H1 (cell line): ENCODE results near the gene METAP1D. TPM values are rescaled to one million over a fixed set of nuclear protein-coding genes. Genes with fewer than 3 reads are reported as not detected.
"Not testable (repeated sequence)": the region's sequence is repeated elsewhere in the genome, so short reads cannot be mapped to it uniquely, and the experiment has no call there.

Experiments used
- CTCF ChIA-PET: fragments of 300-600 bp; sonication (Branson Sonifier 250); formaldehyde crosslinking; loops from one replicate; lab custom pipeline; 2021; ENCODE audit not compliant: partially characterized antibody; lab: Charles Lee
- POLR2A ChIA-PET: fragments of 300-600 bp; sonication (Branson Sonifier 250); formaldehyde crosslinking; loops from one replicate; lab custom pipeline; 2021; ENCODE audit warnings: inconsistent platforms; ENCODE audit not compliant: partially characterized antibody; lab: Charles Lee
- DNase-seq, 2 experiments: peaks; one replicate each; pipeline versions ENCODE4 v3.0.0 to v3.0.0-alpha.2; 2010 to 2022; ENCODE audit warnings: low spot score in 2 of 2, low read depth in 1 of 2, mixed read lengths in 1 of 2
- FAIRE-seq: peaks from 2 replicates; lab custom pipeline; 2011; peaks lifted over from hg19 to GRCh38; lab: Jason Lieb, UNC
- H2AFZ ChIP-seq: 2 replicates; pipeline ENCODE4 v1.8.1; 2012; ENCODE audit warnings: low read length, inconsistent platforms
- H2AK5ac ChIP-seq: 2 replicates; pipeline ENCODE4 v1.6.1; 2013; ENCODE audit warnings: low read depth, low read length
- H2BK120ac ChIP-seq: replicated peaks from 2 replicates; pipeline ENCODE3; 2013; ENCODE audit warnings: low read depth, low read length, inconsistent platforms
- H2BK12ac ChIP-seq: 2 replicates; pipeline ENCODE4 v1.6.1; 2013; ENCODE audit warnings: low read depth, low read length
- H2BK15ac ChIP-seq: 2 replicates; pipeline ENCODE4 v1.6.1; 2013; ENCODE audit warnings: low read length
- H2BK20ac ChIP-seq: 2 replicates; pipeline ENCODE4 v1.6.1; 2013; ENCODE audit warnings: low read length
- H2BK5ac ChIP-seq: 2 replicates; pipeline ENCODE4 v1.6.1; 2013; ENCODE audit warnings: low read depth, low read length
- H3K14ac ChIP-seq: 2 replicates; pipeline ENCODE4 v1.6.1; 2013; ENCODE audit warnings: inconsistent platforms; ENCODE audit not compliant: insufficient read length
- H3K18ac ChIP-seq: 2 replicates; pipeline ENCODE4 v1.6.1; 2013; ENCODE audit warnings: low read length; ENCODE audit errors: extremely low read depth
- H3K23ac ChIP-seq: 2 replicates; pipeline ENCODE4 v1.6.1; 2013; ENCODE audit warnings: inconsistent platforms; ENCODE audit not compliant: insufficient read length
- H3K23me2 ChIP-seq: 2 replicates; pipeline ENCODE4 v1.6.1; 2013; ENCODE audit warnings: low read depth, low read length
- H3K27ac ChIP-seq: 2 replicates; pipeline ENCODE4 v1.6.1; 2011; ENCODE audit warnings: low read depth, low read length, inconsistent platforms
- H3K27me3 ChIP-seq, 4 experiments: replicated peaks in 1 of 4; 1 replicate in 1 of 4; 2 replicates in 3 of 4; pipeline versions ENCODE4 v1.6.1 to v1.8.1; 2011 to 2013; ENCODE audit warnings: low read length in 3 of 4, mild to moderate bottlenecking in 3 of 4, inconsistent platforms in 2 of 4, mixed read lengths in 2 of 4, moderate library complexity in 1 of 4; ENCODE audit not compliant: control insufficient read depth in 3 of 4, insufficient read depth in 3 of 4; ENCODE audit errors: extremely low read depth in 1 of 4
- H3K36me3 ChIP-seq, 4 experiments: 2 replicates each; pipeline versions ENCODE4 v1.6.1 to v1.8.1; 2011 to 2013; ENCODE audit warnings: mild to moderate bottlenecking in 4 of 4, low read length in 3 of 4, moderate library complexity in 2 of 4, control low read depth in 1 of 4, inconsistent platforms in 1 of 4; ENCODE audit not compliant: insufficient read depth in 4 of 4, control insufficient read depth in 2 of 4
- H3K4ac ChIP-seq: replicated peaks from 2 replicates; pipeline ENCODE3; 2013; ENCODE audit warnings: low read length, low read depth, mixed read lengths, inconsistent platforms; ENCODE audit not compliant: insufficient read length
- H3K4me1 ChIP-seq, 4 experiments: replicated peaks in 1 of 4; 1 replicate in 1 of 4; 2 replicates in 3 of 4; pipeline versions ENCODE4 v1.6.1 to v1.8.1; 2011 to 2013; ENCODE audit warnings: low read length in 3 of 4, inconsistent platforms in 2 of 4, mixed read lengths in 1 of 4; ENCODE audit not compliant: insufficient read depth in 4 of 4, control insufficient read depth in 3 of 4
- H3K4me2 ChIP-seq, 2 experiments: 2 replicates each; pipeline versions ENCODE4 v1.6.1 to v1.8.1; 2011 to 2013; ENCODE audit warnings: low read depth in 2 of 2, low read length in 2 of 2, control low read depth in 1 of 2, inconsistent platforms in 1 of 2, mild to moderate bottlenecking in 1 of 2; ENCODE audit not compliant: insufficient read depth in 1 of 2
- H3K4me3 ChIP-seq, 4 experiments: fragments of 200-600, 300-600 bp in 1 of 4; sonication (generic), shearing (Covaris generic), sonication (Bioruptor Twin) in 1 of 4; 2 replicates each; pipeline versions ENCODE4 v1.5.1 to v1.8.1; 2011 to 2016; ENCODE audit warnings: low read length in 4 of 4, low read depth in 3 of 4, control low read depth in 2 of 4, inconsistent platforms in 2 of 4, mild to moderate bottlenecking in 2 of 4, mixed read lengths in 1 of 4, moderate library complexity in 1 of 4; ENCODE audit not compliant: insufficient read depth in 2 of 4; ENCODE audit errors: extremely low read depth in 1 of 4
- H3K56ac ChIP-seq: replicated peaks from 2 replicates; pipeline ENCODE3; 2013; ENCODE audit warnings: low read depth, mild to moderate bottlenecking, mixed read lengths, low read length, inconsistent platforms; ENCODE audit not compliant: insufficient read length
- H3K79me1 ChIP-seq: 2 replicates; pipeline ENCODE4 v1.6.1; 2013; ENCODE audit warnings: low read depth, low read length, control low read depth
- H3K79me2 ChIP-seq, 2 experiments: 2 replicates each; pipeline versions ENCODE4 v1.6.1 to v1.8.1; 2012 to 2013; ENCODE audit warnings: low read length in 2 of 2, mild to moderate bottlenecking in 2 of 2, inconsistent platforms in 1 of 2; ENCODE audit not compliant: insufficient read depth in 2 of 2, control insufficient read depth in 1 of 2
- H3K9ac ChIP-seq, 4 experiments: replicated peaks in 1 of 4; 1 replicate in 1 of 4; 2 replicates in 3 of 4; pipeline versions ENCODE4 v1.6.1 to v1.8.1; 2011 to 2013; ENCODE audit warnings: low read depth in 3 of 4, low read length in 3 of 4, control low read depth in 2 of 4, mild to moderate bottlenecking in 2 of 4, moderate library complexity in 2 of 4, inconsistent platforms in 1 of 4; ENCODE audit errors: extremely low read depth in 1 of 4
- H3K9me3 ChIP-seq, 2 experiments: 2 replicates each; pipeline versions ENCODE4 v1.6.1 to v1.8.1; 2012 to 2013; ENCODE audit warnings: mild to moderate bottlenecking in 2 of 2, moderate library complexity in 2 of 2, control low read depth in 1 of 2, inconsistent platforms in 1 of 2, low read depth in 1 of 2, low read length in 1 of 2, mixed read lengths in 1 of 2; ENCODE audit not compliant: insufficient read depth in 2 of 2
- H4K20me1 ChIP-seq, 2 experiments: replicated peaks in 1 of 2; 2 replicates each; pipeline versions ENCODE3 to v1.8.1; 2011 to 2013; ENCODE audit warnings: inconsistent platforms in 2 of 2, low read length in 2 of 2, mild to moderate bottlenecking in 1 of 2; ENCODE audit not compliant: insufficient read depth in 2 of 2, control insufficient read depth in 1 of 2
- H4K5ac ChIP-seq: 2 replicates; pipeline ENCODE4 v1.6.1; 2013; ENCODE audit warnings: low read length, low read depth, mixed read lengths, inconsistent platforms; ENCODE audit not compliant: insufficient read length
- H4K8ac ChIP-seq: 2 replicates; pipeline ENCODE4 v1.8.0; 2013; ENCODE audit warnings: mild to moderate bottlenecking, moderate library complexity, low read length, inconsistent platforms; ENCODE audit not compliant: insufficient read depth; ENCODE audit errors: extremely low read depth
- H4K91ac ChIP-seq: replicated peaks from 2 replicates; pipeline ENCODE3; 2013; ENCODE audit warnings: low read length, mixed read lengths, inconsistent platforms; ENCODE audit not compliant: insufficient read length
- BACH1 ChIP-seq: IDR thresholded peaks from 2 replicates; pipeline ENCODE4 v1.6.1; 2012; ENCODE audit warnings: low read length, improper control_type of control experiment
- BCL11A ChIP-seq, 2 experiments: IDR thresholded peaks; one replicate each; pipeline ENCODE4 v1.6.1; 2011; ENCODE audit warnings: low read depth in 2 of 2, low read length in 2 of 2, mild to moderate bottlenecking in 2 of 2
- EGR1 ChIP-seq: IDR thresholded peaks from 2 replicates; pipeline ENCODE4 v1.6.1; 2011; ENCODE audit warnings: low read depth, low read length, borderline replicate concordance
- FOSL1 ChIP-seq: IDR thresholded peaks from 2 replicates; pipeline ENCODE4 v1.6.1; 2011; ENCODE audit warnings: mild to moderate bottlenecking, low read depth, low read length, moderate library complexity; ENCODE audit not compliant: insufficient read depth
- SIX5 ChIP-seq: IDR thresholded peaks from 2 replicates; pipeline ENCODE4 v1.6.1; 2011; ENCODE audit warnings: mild to moderate bottlenecking, low read depth, low read length
- TCF12 ChIP-seq: IDR thresholded peaks from 2 replicates; pipeline ENCODE4 v1.6.1; 2011; ENCODE audit warnings: low read depth, mild to moderate bottlenecking, low read length
- WGBS, 2 experiments: shearing (Covaris generic) in 1 of 2; methylation state at CpG; one replicate each; pipeline versions ENCODE4 v1.1.6 to v1.1.7; 2013 to 2015; ENCODE audit warnings: low lambda C conversion rate in 2 of 2, mixed read lengths in 2 of 2, inconsistent platforms in 1 of 2, low coverage in 1 of 2, missing lambda C conversion rate in 1 of 2; ENCODE audit not compliant: insufficient replicate concordance in 2 of 2, insufficient coverage in 1 of 2, insufficient read length in 1 of 2; ENCODE audit errors: extremely low coverage in 1 of 2, missing lambda C conversion rate in 1 of 2; 5-methylcytosine and 5-hydroxymethylcytosine counted together
- polyA plus RNA-seq, 7 experiments: library from polyadenylated mRNA; depleted of rRNA in 3 of 7; stranded (reverse) in 5 of 7; unstranded in 2 of 7; fragments of >200 nt in 5 of 7; fragments of 200-250 nt in 2 of 7; gene quantifications; 1 replicate in 5 of 7; 2 replicates in 1 of 7; 4 replicates in 1 of 7; pipeline versions ENCODE4 v1.2.1 to v1.2.3, GENCODE V29; 2011 to 2013; ENCODE audit warnings: missing spikeins in 2 of 7, mixed read lengths in 2 of 7
- total RNA-seq: library from RNA; stranded (reverse); fragmentation: NEBNext Ultra II Directional; extraction: Animal tissue kit (Norgen Biotek cat#: 25700); gene quantifications from 2 replicates; pipeline ENCODE4 v1.2.1, GENCODE V29; 2021
- TF ChIP-seq, protein P1 (sequence below), 3 experiments: IDR thresholded peaks; 1 replicate in 2 of 3; 2 replicates in 1 of 3; pipeline versions ENCODE4 v1.5.1 to v1.6.1; 2011; ENCODE audit warnings: low read length in 3 of 3, mild to moderate bottlenecking in 3 of 3, inconsistent platforms in 2 of 3, low read depth in 1 of 3, moderate library complexity in 1 of 3; ENCODE audit not compliant: insufficient read depth in 1 of 3; ENCODE audit errors: control extremely low read depth in 1 of 3
- TF ChIP-seq, protein P2 (sequence below): IDR thresholded peaks from 2 replicates; pipeline ENCODE4 v1.6.1; 2012; ENCODE audit warnings: inconsistent platforms

METAP1D gene
- total and polyA plus RNA-seq, 2 of the 8 experiments (the other 6 are each of a cell fraction or from before 2014, with no cell fraction given) = 3.9 to 6.2 TPM

DNA sequence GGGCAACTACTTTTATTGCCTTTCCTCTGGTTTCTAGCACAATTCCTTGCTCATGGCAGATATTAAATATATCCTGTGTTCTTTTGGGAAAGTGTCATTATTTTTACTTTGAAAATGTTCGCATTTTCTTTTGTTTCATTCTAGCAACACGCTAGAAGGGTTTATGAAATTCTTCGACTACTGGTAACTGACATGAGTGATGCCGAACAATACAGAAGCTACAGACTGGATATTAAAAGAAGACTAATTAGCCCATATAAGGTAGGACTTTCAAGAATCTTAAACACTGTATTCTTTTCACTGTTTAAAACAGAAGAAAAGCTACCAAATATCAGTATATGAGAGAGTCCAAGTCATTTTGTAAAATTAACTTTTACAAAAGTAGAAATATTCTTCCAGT, 20.6 kb upstream of the METAP1D start (continued):
- TF ChIP-seq, protein P1, sequence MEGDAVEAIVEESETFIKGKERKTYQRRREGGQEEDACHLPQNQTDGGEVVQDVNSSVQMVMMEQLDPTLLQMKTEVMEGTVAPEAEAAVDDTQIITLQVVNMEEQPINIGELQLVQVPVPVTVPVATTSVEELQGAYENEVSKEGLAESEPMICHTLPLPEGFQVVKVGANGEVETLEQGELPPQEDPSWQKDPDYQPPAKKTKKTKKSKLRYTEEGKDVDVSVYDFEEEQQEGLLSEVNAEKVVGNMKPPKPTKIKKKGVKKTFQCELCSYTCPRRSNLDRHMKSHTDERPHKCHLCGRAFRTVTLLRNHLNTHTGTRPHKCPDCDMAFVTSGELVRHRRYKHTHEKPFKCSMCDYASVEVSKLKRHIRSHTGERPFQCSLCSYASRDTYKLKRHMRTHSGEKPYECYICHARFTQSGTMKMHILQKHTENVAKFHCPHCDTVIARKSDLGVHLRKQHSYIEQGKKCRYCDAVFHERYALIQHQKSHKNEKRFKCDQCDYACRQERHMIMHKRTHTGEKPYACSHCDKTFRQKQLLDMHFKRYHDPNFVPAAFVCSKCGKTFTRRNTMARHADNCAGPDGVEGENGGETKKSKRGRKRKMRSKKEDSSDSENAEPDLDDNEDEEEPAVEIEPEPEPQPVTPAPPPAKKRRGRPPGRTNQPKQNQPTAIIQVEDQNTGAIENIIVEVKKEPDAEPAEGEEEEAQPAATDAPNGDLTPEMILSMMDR (IDR thresholded peaks at IDR 0.05; ENCODE audit: control extremely low read depth in 1 of 3, insufficient read depth in 1 of 3, low read depth in 1 of 3, low read length in 3 of 3) = no peak
- TF ChIP-seq BCL11A (IDR thresholded peaks at IDR 0.05; ENCODE audit: low read depth in 2 of 2, low read length in 2 of 2) = no peak
- TF ChIP-seq FOSL1 = no peak
- TF ChIP-seq SIX5 = no peak
- no peak for TF ChIP-seq EGR1
- TF ChIP-seq BACH1 = no peak
- TF ChIP-seq, protein P2, sequence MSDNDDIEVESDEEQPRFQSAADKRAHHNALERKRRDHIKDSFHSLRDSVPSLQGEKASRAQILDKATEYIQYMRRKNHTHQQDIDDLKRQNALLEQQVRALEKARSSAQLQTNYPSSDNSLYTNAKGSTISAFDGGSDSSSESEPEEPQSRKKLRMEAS = no peak
- TF ChIP-seq TCF12 = no peak

DNA sequence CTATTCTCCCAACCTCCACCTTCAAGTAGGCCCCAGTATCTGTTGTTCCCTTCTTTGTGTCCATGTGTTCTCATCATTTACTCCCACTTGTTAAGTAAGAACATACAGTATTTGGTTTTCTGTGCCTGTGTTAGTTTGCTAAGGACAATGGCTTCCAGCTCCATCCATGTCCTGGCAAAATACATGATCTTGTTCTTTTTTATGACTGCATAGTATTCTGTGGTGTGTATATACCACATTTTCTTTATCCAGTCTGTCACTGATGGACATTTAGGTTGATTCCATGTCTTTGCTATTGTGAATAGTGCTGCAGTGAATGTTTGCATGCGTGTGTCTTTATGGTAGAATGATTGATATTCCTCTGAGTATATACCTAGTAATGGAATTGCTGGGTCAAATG, 15.8 kb upstream of the METAP1D start:
- H2BK5ac ChIP-seq, H3K79me2 ChIP-seq, H3K9me3 ChIP-seq, DNase-seq, H2BK20ac ChIP-seq, H3K23ac ChIP-seq, H4K8ac ChIP-seq, H3K18ac ChIP-seq, H4K5ac ChIP-seq, H2BK15ac ChIP-seq, FAIRE-seq, H3K4me3 ChIP-seq, H2AFZ ChIP-seq, H4K20me1 ChIP-seq, H2BK12ac ChIP-seq, H3K4ac ChIP-seq, H3K79me1 ChIP-seq, H3K14ac ChIP-seq, H3K27ac ChIP-seq, POLR2A ChIA-PET, H3K9ac ChIP-seq, H3K27me3 ChIP-seq, H4K91ac ChIP-seq, H2BK120ac ChIP-seq, H3K23me2 ChIP-seq, H3K56ac ChIP-seq, H3K4me1 ChIP-seq, H2AK5ac ChIP-seq, H3K4me2 ChIP-seq: not testable (repeated sequence)
- WGBS, 2 experiments = 100% methylated on average over 1 of the region's 1 CpG; no CpG with 5 or more reads in 1 of the 2 experiments
- CTCF ChIA-PET = interaction anchor here (1.1 kb wide), 2 partner anchors 121 to 122 kb away, joined by 3 read pairs; no protein-coding TSS in a partner anchor
- peaks cover 0 to 22% (median 4%) of the 10 kb centered on the region in 4 experiments; a peak in 3 of 8 replicates for H3K36me3 ChIP-seq
